Left ventricle myocardium inferior (tissue), 1 donor: ENCODE measurements around the gene TRMT44. TPM values are rescaled to one million over a fixed set of nuclear protein-coding genes. Genes with fewer than 3 reads are reported as not detected.

ENCODE experiments used
- DNase-seq: peaks from one replicate; pipeline ENCODE4 v3.0.0-alpha.2; 2020
- H3K27ac ChIP-seq: fragments of 200-600 bp; replicated peaks from 2 replicates; pipeline ENCODE4 v1.8.0; 2021
- H3K27me3 ChIP-seq: fragments of 200-600 bp; 2 replicates; pipeline ENCODE4 v1.8.0; 2021; ENCODE audit warnings: low read depth
- H3K36me3 ChIP-seq: fragments of 200-600 bp; 2 replicates; pipeline ENCODE4 v1.8.0; 2021
- H3K4me1 ChIP-seq: fragments of 200-600 bp; 2 replicates; pipeline ENCODE4 v1.8.0; 2021
- H3K4me3 ChIP-seq: fragments of 200-600 bp; 2 replicates; pipeline ENCODE4 v1.8.0; 2021; ENCODE audit warnings: mild to moderate bottlenecking, moderate library complexity
- H3K9me3 ChIP-seq: fragments of 200-600 bp; replicated peaks from 2 replicates; pipeline ENCODE4 v1.8.0; 2021
- intact Hi-C: fragments of 100-400 bp; cut with micrococcal nuclease; formaldehyde crosslinking; loops from one replicate; pipeline ENCODE4 v1.11.0; 2022
- total RNA-seq: library from RNA; stranded (reverse); fragmentation: NEBNext Ultra II Directional; extraction: Animal tissue kit (Norgen Biotek cat#: 25700); gene quantifications from one replicate; pipeline ENCODE4 v1.2.1, GENCODE V29; 2021
- TF ChIP-seq, protein P1 (sequence below): fragments of 200-600 bp; IDR thresholded peaks from 2 replicates; pipeline ENCODE4 v1.8.0; 2021; ENCODE audit warnings: antibody characterized with exemption, mild to moderate bottlenecking, borderline replicate concordance
- donor health status: DM: no; HTN: yes; CAD: no; lungs with severe emphysema.

TRMT44 gene
- total RNA-seq, 1 donor from 2014 or later: 9.2 TPM

- no peaks in the 10 kb centered on the region for H3K36me3 ChIP-seq
- TF ChIP-seq, protein P1, sequence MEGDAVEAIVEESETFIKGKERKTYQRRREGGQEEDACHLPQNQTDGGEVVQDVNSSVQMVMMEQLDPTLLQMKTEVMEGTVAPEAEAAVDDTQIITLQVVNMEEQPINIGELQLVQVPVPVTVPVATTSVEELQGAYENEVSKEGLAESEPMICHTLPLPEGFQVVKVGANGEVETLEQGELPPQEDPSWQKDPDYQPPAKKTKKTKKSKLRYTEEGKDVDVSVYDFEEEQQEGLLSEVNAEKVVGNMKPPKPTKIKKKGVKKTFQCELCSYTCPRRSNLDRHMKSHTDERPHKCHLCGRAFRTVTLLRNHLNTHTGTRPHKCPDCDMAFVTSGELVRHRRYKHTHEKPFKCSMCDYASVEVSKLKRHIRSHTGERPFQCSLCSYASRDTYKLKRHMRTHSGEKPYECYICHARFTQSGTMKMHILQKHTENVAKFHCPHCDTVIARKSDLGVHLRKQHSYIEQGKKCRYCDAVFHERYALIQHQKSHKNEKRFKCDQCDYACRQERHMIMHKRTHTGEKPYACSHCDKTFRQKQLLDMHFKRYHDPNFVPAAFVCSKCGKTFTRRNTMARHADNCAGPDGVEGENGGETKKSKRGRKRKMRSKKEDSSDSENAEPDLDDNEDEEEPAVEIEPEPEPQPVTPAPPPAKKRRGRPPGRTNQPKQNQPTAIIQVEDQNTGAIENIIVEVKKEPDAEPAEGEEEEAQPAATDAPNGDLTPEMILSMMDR: no peak
- intact Hi-C loops: no loop called here
These were observed 63.2 kb downstream of the TRMT44 start for GRCh38 chr4:8503801-8504200.

GRCh38 chr4:8504279-8505007, 63.9 kb downstream of the TRMT44 start:
- no peaks in the 10 kb centered on the region for H3K9me3 ChIP-seq
- no peaks in the 10 kb centered on the region for H3K27me3 ChIP-seq
- H3K4me3 ChIP-seq: no peak overlapping the region
- H3K4me1 ChIP-seq: peaks cover 52% of the 10 kb centered on the region
- no peak overlapping the region for H3K27ac ChIP-seq
- no peaks in the 10 kb centered on the region for H3K36me3 ChIP-seq
- TF ChIP-seq, protein P1: no peak
- intact Hi-C loops: no loop called here
- no peak for DNase-seq

More at GRCh38 chr4:8503801-8504200, 63.2 kb downstream of the TRMT44 start:
- DNase-seq: no peak
- Histone ChIP-seq H3K4me1 (peaks cover 52% of the 10 kb centered on the region), H3K4me3 (no peak overlapping the region), H3K27ac (no peak overlapping the region), H3K9me3 (no peaks in the 10 kb centered on the region), H3K27me3 (no peaks in the 10 kb centered on the region)

DNA sequence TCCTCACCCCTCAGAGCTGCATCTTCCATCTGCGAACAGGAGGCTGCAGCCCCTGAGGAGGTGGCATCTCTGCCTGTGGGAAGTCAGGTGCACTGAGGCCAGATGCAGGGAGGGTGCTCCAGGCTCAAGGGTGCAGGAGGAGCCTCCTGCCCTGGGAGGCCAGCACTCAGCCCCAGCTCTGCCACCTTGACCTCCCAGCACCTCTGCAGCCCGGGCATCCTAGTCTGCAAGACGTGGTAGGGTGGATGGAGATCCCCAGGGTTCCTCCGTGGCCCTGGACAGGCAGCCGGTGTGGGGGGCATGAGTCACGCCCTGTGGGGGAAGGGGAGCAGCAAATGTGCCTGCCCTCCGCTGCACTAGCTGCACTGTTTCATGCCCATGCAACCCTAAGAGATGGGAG, 64.7 kb downstream of the TRMT44 start:
- TF ChIP-seq, protein P1: no peak
- H3K9me3 ChIP-seq: no peaks in the 10 kb centered on the region
- intact Hi-C loops: no loop called here
- peaks cover 52% of the 10 kb centered on the region for H3K4me1 ChIP-seq
- H3K4me3 ChIP-seq: no peak overlapping the region
- H3K27me3 ChIP-seq: no peaks in the 10 kb centered on the region
- no peak overlapping the region for H3K27ac ChIP-seq
- no peaks in the 10 kb centered on the region for H3K36me3 ChIP-seq
- no peak for DNase-seq

- TF ChIP-seq, protein P1: no peak
- peak overlapping the region; percentile 67 for H3K27ac ChIP-seq
- no peak overlapping the region for H3K4me3 ChIP-seq
- peaks cover 52% of the 10 kb centered on the region for H3K4me1 ChIP-seq
- intact Hi-C loops: no loop called here
- no peak for DNase-seq
- H3K27me3 ChIP-seq: no peaks in the 10 kb centered on the region
- no peaks in the 10 kb centered on the region for H3K36me3 ChIP-seq
- H3K9me3 ChIP-seq: no peaks in the 10 kb centered on the region
These were observed 65.4 kb downstream of the TRMT44 start for GRCh38 chr4:8506006-8506372.

- peak; percentile 51 for DNase-seq
These were observed 66.0 kb downstream of the TRMT44 start for GRCh38 chr4:8506373-8507195.

More at GRCh38 chr4:8506373-8507195, 66.0 kb downstream of the TRMT44 start:
- Histone ChIP-seq H3K4me1 (peaks cover 52% of the 10 kb centered on the region), H3K9me3 (no peaks in the 10 kb centered on the region), H3K27ac (peak overlapping the region; percentile 67), H3K27me3 (no peaks in the 10 kb centered on the region), H3K4me3 (no peak overlapping the region), H3K36me3 (no peaks in the 10 kb centered on the region)
- intact Hi-C loops: no loop called here
- TF ChIP-seq, protein P1: no peak
